ENCODE results near the gene NSUN7. TPM values are rescaled to one million over a fixed set of nuclear protein-coding genes. Genes with fewer than 3 reads are reported as not detected.

Gene NSUN7
- total and polyA plus RNA-seq, 9 of the 15 experiments (the other 6 are each of a cell fraction or from before 2014, with no cell fraction given) = not detected

DNA sequence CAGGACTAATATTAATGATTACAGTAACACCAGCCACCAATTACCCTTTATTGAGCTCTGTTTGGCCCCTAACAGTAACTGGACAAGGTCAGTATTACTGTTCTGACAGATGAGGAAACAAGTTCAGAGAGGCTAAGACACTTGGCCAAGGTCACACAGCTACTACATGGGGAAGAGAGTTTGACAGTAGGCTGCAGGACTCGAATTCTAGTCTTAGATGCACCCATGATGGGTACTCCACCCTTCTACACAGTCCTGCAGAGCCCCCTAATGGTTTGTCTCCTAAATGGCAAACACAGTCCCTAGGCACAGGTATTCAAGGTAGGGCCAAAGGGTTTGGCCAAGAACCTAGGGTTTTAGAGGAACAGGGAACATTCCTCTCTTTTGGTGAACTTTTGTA lies 93.9 kb downstream of the NSUN7 start (continued):
- TF ChIP-seq, protein P1, sequence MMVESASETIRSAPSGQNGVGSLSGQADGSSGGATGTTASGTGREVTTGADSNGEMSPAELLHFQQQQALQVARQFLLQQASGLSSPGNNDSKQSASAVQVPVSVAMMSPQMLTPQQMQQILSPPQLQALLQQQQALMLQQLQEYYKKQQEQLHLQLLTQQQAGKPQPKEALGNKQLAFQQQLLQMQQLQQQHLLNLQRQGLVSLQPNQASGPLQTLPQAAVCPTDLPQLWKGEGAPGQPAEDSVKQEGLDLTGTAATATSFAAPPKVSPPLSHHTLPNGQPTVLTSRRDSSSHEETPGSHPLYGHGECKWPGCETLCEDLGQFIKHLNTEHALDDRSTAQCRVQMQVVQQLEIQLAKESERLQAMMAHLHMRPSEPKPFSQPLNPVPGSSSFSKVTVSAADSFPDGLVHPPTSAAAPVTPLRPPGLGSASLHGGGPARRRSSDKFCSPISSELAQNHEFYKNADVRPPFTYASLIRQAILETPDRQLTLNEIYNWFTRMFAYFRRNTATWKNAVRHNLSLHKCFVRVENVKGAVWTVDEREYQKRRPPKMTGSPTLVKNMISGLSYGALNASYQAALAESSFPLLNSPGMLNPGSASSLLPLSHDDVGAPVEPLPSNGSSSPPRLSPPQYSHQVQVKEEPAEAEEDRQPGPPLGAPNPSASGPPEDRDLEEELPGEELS (CRISPR knock-in tag; IDR thresholded peaks at IDR 0.05; ENCODE audit: borderline replicate concordance) = no peak
- TF ChIP-seq DNMT1 (IDR thresholded peaks at IDR 0.05) = no peak
- TF ChIP-seq, protein P2, sequence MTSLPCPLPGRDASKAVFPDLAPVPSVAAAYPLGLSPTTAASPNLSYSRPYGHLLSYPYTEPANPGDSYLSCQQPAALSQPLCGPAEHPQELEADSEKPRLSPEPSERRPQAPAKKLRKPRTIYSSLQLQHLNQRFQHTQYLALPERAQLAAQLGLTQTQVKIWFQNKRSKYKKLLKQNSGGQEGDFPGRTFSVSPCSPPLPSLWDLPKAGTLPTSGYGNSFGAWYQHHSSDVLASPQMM (CRISPR knock-in tag; IDR thresholded peaks at IDR 0.05) = no peak
- peak; percentile 89 for TF ChIP-seq RBM25 (IDR thresholded peaks at IDR 0.05; ENCODE audit: low read depth, low read length, severe bottlenecking)
- no peak for TF ChIP-seq SIN3A (IDR thresholded peaks at IDR 0.05; ENCODE audit: borderline replicate concordance in 2 of 2, control insufficient read depth in 1 of 2, low read depth in 2 of 2, low read length in 2 of 2)
- TF ChIP-seq, protein P3, sequence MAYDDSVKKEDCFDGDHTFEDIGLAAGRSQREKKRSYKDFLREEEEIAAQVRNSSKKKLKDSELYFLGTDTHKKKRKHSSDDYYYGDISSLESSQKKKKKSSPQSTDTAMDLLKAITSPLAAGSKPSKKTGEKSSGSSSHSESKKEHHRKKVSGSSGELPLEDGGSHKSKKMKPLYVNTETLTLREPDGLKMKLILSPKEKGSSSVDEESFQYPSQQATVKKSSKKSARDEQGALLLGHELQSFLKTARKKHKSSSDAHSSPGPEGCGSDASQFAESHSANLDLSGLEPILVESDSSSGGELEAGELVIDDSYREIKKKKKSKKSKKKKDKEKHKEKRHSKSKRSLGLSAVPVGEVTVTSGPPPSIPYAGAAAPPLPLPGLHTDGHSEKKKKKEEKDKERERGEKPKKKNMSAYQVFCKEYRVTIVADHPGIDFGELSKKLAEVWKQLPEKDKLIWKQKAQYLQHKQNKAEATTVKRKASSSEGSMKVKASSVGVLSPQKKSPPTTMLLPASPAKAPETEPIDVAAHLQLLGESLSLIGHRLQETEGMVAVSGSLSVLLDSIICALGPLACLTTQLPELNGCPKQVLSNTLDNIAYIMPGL (CRISPR knock-in tag; IDR thresholded peaks at IDR 0.05) = no peak
- TF ChIP-seq ZFPM2 (CRISPR knock-in tag; IDR thresholded peaks at IDR 0.05) = no peak
- no peak for TF ChIP-seq ZNF232 (CRISPR knock-in tag; IDR thresholded peaks at IDR 0.05)
- no peak for TF ChIP-seq DPF2 (IDR thresholded peaks at IDR 0.05)
- TF ChIP-seq, protein P4, sequence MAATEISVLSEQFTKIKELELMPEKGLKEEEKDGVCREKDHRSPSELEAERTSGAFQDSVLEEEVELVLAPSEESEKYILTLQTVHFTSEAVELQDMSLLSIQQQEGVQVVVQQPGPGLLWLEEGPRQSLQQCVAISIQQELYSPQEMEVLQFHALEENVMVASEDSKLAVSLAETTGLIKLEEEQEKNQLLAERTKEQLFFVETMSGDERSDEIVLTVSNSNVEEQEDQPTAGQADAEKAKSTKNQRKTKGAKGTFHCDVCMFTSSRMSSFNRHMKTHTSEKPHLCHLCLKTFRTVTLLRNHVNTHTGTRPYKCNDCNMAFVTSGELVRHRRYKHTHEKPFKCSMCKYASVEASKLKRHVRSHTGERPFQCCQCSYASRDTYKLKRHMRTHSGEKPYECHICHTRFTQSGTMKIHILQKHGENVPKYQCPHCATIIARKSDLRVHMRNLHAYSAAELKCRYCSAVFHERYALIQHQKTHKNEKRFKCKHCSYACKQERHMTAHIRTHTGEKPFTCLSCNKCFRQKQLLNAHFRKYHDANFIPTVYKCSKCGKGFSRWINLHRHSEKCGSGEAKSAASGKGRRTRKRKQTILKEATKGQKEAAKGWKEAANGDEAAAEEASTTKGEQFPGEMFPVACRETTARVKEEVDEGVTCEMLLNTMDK (IDR thresholded peaks at IDR 0.05; ENCODE audit: borderline replicate concordance, insufficient read depth, low read depth, low read length, poor library complexity, severe bottlenecking) = no peak
- TF ChIP-seq ZNF143 (CRISPR knock-in tag; IDR thresholded peaks at IDR 0.05) = no peak
- TF ChIP-seq ZFP36 (IDR thresholded peaks at IDR 0.05; ENCODE audit: low read depth, low read length, partially characterized antibody) = peak; percentile 88
- TF ChIP-seq RAD21 (CRISPR knock-in tag; conservative IDR thresholded peaks at IDR 0.05 in 1 of 2, IDR thresholded peaks at IDR 0.05 in 1 of 2) = peak; percentile 34 to 63
- TF ChIP-seq SMC3 (conservative IDR thresholded peaks at IDR 0.05; ENCODE audit: insufficient read depth, low read depth, low read length) = no peak
- 0 out of 4 replicates have a peak, but pooled peaks of 1 of the 2 experiments have one; percentile 28 for TF ChIP-seq RCOR1 (IDR thresholded peaks at IDR 0.05; ENCODE audit: borderline replicate concordance in 1 of 2, low read depth in 2 of 2, low read length in 2 of 2)
- TF ChIP-seq ZNF57 (CRISPR knock-in tag; IDR thresholded peaks at IDR 0.05) = no peak
- TF ChIP-seq WHSC1 (IDR thresholded peaks at IDR 0.05; ENCODE audit: low read length) = no peak
- TF ChIP-seq TAF15 (IDR thresholded peaks at IDR 0.05; ENCODE audit: low read depth, low read length) = no peak

Measured in K562 (cell line).